GM19193 (cell line): ENCODE data around the gene RCSD1.

Source experiments
- POLR2A ChIP-seq: IDR thresholded peaks from 4 replicates; pipeline ENCODE4 v1.6.1; 2011; ENCODE audit not compliant: insufficient read depth, insufficient read length; ENCODE audit errors: extremely low read depth

The RCSD1 gene

DNA sequence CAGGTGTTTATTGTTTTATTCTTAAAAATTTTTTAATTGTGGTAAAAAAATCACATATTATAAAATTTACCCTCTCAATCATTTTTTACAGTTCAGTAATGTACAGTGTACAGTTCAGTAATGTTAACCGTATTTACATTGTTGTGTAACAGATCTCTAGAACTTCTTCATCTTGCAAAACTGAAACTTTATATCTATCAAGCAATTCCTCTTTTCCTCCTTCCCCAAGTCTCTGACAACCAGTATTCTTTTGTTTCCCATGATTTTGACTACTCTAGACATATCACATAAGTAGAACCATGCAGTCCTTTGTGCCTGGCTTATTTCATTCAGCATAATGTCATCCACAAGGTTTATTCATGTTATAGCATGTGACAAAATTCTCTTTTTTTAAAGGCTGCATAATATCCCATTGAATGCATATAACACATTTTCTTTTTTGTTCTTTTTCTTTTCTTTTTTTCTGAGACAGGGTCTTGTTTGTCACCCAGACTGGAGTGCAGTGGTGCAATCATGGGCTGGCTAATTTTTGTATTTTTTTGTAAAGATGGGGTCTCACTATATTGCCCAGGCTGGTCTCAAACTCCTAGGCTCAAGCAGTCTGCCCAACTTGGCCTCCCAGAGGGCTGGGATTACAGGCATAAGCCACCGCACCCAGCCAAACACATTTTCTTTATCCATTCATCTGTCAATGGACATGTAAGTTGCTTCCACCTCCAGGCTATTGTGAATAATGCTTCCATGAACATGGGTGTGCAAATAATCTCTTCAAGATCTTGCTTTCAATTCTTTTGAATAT lies 17.2 kb upstream of the RCSD1 start:
- TF ChIP-seq POLR2A: no peak

DNA sequence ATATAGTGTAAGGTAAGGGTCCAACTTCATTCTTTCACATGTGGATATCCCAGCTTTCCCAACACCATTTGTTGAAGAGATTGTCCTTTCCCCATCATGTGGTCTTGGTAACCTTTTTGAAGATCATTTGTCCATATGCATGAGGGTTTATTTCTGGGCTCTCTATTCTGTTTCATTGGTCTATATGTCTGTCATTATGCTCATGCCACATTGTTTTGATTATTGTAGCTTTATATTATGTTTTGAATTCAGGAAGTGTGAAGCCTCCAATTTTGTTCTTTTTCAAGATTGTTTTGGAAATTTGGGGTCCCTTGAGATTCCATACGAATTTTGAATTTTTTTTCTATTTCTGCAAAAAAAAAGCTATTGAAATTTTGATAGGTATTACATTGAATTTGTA lies 15.2 kb upstream of the RCSD1 start:
- no peak for TF ChIP-seq POLR2A

DNA sequence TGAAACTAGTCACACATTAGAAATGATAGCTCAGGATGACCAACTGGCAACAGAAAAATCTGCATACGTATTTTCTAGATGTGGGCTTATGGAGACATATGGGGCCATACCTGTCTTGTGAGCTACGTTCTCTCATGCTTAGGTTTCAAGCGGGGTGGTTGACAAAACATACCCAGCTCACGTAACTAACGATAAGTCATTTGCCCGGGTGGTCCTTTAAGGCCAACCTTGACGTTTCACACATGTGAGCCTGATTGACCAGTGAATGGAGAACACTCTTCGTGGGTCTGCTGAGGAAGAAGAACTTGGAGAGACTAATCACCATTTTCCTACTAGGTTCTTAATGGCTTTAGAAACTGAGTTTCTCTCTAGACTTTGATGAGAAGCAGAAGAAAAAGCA lies 13.5 kb upstream of the RCSD1 start:
- no peak for TF ChIP-seq POLR2A

DNA sequence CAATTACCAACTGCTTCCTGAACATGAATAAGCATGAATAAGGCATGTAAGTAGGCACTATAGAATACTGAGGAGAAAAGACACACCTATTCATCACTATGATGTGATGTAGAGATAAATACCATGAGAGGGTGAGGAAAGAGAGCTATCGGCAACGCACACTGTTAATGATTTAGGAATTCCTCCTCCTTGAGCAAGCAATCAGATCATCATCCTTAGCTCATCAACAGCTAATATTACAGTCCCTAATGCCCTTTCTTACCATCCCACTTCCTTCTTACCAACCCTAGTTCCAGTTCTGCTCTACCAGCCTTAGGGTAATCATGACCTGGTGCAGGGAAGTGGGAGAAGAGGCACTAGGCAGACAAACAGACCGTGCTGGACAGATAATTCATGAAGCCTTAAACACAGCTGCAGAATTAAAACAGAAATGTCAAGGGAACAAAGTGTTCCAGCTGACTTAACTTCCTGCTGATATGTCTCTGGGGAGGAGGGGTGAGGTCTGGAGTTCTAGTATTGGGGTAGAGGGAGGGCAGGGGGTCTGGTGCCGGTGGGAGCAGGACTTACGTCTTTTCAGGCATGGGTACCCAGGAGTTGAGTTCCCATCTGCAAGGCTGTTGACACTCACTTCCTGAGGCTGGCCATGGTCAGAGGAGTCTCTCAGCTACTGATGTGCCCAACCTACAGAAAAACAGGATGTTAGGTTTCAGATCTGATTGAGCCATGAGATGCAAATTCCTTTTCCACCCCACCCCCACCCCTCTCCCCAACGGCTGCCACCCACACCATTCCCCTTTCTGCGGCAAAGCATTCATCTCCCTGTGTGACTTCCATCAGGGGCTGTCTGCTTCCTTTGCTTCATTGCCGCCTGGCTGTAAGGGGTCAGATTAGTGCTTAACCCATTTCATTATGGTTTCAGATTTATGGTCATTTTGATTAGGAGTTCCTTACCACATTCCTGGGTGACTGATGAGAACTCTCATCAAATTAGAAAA lies 12.6 kb upstream of the RCSD1 start:
- no peak for TF ChIP-seq POLR2A

DNA sequence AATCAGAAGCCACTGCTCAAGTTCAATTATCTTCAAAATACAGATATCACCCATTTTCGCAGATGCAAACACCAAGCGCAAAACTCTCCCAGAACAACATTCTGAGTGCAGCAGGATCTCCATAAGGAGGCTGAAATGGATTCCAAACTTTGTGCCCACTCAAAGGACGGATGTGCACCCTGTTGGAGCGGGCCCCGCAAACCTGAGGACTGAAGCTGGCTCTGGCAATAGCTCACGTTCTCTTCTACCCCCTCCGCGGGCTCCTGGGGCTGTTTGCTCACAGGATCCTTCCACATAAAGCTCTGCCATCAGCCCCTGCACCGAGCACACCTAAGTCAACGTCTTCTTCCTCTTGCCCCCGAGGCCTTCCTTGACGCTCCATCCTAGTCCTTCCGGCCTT lies 11.7 kb upstream of the RCSD1 start:
- TF ChIP-seq POLR2A: no peak

DNA sequence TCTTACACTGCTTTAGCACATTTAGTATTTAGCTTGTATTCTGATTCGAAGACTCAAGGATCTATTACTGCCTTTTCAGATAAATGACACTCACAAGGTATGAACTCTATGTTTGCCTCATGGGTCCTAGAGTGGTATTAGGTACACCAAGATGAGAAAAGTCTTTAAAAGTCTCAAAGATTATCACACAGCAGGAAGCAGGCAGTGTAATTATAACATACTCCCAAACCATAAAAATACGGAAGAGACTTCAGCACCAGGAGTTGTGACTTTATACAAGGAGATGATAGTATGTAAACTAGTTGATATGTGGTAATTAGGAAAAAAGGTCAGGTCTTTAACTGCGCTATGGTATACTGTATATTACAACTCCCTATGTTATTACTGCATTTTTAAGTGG lies 11.2 kb upstream of the RCSD1 start:
- TF ChIP-seq POLR2A: no peak

DNA sequence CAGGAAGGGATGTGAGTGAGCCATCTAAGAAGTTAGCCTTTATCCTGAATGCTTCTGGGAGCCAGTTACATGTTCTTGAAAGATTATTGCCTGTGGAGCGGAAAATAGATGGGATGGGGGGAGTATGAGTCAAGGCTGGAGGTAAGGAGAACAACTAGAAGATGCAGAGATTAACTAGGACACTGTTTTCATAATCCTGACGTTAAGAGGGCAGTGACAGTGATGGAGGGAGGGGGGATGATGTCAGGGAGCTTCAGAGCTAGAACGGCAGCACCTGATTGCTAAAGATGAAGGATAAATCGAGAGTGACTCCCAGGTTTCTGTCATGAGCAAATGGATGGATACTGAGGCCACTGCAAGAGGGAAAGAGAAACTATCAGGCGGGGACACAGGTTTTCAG lies 10.0 kb upstream of the RCSD1 start:
- no peak for TF ChIP-seq POLR2A

DNA sequence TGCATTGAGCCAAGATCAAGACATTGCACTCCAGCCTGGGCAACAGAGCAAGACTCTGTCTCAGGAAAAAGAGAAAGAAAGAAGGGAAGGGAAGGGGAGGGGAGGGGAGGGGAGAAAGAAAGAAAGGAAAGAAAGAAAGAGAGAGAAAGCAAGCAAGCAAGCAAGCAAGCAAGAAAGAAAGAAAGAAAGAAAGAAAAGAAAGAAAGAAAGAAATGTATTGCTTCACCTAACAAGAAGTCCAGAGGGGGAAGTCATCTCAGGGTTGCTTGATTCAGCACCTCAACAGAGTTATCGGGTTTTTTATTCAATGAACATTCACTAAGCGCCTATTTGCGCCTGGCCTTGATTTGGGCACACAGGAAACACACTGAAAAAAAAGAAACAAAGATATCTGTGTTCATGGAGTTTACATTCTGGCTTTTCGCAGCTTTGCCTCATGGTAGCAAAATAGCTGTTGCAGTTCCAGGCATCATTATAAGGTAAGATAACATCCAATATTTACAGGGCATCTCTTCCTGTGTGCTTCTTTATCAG lies 8.2 kb upstream of the RCSD1 start:
- TF ChIP-seq POLR2A: no peak

DNA sequence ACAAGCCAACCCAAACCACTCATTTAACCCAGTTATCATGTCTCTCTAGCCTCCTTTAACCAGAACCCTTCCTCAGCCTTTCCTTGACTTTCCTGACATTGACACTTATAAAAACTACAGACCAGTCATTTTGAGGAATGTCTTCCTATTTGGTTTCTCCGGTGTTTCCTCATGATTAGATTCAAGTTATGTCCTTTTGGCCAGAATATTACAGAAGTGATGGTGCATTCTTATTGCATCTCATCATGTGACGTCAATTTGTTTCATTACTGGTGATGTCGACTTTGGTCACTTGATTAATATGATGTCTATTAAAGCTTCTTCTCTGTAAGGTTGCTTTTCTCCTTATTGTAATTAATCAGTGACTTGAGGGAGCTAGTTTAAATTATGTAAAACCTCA lies 6.1 kb upstream of the RCSD1 start:
- no peak for TF ChIP-seq POLR2A

DNA sequence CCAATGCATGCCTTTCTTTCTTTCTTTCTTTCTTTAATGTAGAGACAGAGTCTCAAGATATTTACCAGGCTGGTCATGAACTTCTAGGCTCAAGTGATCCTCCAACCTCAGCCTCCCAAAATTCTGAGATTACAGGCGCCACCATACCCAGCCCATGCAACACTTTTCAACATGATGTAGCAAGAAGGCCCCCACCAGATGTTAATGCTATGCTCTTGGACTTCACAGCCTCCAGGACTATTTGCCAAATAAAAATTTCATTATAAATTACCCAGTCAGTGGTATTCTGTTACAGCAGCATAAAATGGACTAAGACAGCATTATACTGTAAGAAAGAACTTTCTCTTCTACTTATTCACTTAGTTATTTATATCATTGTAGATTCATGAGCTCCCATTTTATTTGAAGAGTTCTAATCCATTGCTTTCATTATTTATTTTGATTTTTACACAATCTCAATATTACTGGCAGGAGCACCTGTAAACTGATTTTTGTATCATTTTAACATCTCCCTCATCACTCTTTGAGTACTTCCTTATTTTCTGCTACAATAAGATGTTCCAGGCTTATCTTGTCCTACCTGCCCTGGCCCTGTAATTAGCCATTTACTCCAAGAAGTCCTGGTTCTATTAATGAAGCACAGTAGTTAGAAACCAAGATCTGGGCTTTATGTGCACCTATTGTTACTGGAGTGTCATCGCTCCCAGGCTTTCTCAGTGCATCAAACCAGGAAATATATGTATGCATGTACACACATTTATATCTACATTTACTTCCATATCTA lies 4.8 kb upstream of the RCSD1 start:
- TF ChIP-seq POLR2A: no peak

DNA sequence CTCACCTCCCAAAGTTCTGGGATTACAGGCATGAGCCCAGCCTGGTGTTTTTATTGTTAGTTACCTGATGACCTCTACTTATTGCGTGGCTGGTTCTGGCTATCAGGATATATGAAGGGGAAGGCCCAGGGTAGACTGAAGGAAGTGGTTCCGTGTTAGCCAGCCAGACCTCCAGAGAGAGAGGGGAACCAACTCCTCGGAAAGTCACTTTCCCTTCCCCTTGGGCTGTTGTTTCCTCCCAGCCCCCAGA lies 2.5 kb upstream of the RCSD1 start:
- no peak for TF ChIP-seq POLR2A

DNA sequence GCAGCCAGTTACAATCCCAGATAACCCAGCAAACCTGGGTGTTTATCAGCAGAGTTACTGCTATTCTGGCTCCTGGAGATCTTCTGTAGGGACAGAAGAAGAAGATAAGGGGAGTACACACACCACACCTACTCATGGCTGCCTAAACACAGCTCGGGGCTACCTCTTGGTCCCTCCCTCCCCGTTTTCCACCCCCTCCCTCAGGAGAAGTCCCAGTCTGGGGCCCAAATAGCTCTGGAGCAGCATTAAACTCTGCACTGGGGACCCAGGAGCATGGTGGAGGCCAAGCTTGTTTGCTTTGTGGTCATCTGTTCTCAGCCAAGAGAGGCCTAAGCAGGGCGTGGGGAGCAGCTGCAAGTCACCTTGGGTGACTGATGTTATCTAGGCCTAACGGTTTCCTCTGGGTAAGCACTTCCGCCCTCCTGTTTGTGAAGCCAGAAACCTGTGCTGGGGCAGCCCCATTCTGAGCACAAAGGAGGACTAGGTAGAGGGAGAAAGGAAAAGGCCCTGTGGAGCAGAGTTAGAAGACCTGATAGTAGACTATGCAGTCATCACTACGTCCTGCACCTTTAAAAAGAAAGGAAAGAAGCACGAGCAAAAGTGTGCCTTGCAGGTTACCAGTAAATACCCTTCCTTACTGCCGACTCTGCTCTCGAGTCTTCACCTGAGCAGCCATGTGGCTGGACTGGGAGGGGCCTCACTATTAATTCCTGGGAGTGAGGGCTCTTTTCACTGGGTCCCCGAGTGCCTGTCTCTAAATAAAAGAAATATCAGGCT lies 2.0 kb upstream of the RCSD1 start:
- TF ChIP-seq POLR2A: peak; percentile 94

DNA sequence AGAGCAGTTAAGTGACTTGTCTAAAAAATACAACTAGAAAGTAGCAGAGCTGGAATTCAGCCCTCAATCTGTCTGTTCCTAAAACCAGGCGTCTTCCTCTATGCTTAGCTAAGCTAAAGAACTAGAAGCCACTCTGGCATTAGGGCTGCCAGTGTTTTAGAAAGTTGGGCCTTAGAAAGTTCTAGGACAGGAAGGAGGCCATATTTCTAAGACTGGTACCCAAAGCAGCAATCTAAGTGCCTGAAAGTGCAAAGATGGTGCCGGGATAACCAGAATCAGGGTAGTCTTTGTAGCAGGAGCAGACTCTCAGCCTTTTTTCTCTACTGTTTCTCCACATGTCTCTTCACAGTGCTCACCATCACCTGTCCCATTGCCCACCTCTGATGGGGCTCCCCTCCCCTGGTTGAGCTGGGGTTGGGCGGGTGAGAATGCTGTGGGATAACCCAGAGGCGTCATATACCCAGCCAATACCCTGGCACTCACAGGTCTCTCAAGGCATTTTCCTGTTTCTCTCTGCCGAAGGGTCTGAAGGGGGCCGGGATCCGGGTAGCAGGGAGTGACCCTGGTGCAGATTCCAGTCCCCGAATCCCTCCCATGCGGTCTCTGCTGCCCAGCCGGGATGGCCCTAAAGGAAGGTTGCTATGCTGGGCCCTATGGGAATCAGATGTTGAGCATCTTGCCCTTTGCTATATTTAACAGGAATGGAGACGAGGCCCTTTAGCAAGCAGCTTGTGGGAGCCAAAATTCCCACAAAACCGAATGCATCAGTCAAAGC lies 1.1 kb upstream of the RCSD1 start:
- TF ChIP-seq POLR2A: no peak
